ENCODE data around the gene NEUROD1. TPM values are rescaled to one million over a fixed set of nuclear protein-coding genes. Genes with fewer than 3 reads are reported as not detected.

The NEUROD1 gene
- total RNA-seq (1 to 10 TPM; 1.4 to 9.1 (median 3.1) TPM), polyA plus RNA-seq (10 to 100 TPM in 1 of 2 donors, 1 to 10 TPM in 1; 8.7 to 52.8 TPM)

DNA sequence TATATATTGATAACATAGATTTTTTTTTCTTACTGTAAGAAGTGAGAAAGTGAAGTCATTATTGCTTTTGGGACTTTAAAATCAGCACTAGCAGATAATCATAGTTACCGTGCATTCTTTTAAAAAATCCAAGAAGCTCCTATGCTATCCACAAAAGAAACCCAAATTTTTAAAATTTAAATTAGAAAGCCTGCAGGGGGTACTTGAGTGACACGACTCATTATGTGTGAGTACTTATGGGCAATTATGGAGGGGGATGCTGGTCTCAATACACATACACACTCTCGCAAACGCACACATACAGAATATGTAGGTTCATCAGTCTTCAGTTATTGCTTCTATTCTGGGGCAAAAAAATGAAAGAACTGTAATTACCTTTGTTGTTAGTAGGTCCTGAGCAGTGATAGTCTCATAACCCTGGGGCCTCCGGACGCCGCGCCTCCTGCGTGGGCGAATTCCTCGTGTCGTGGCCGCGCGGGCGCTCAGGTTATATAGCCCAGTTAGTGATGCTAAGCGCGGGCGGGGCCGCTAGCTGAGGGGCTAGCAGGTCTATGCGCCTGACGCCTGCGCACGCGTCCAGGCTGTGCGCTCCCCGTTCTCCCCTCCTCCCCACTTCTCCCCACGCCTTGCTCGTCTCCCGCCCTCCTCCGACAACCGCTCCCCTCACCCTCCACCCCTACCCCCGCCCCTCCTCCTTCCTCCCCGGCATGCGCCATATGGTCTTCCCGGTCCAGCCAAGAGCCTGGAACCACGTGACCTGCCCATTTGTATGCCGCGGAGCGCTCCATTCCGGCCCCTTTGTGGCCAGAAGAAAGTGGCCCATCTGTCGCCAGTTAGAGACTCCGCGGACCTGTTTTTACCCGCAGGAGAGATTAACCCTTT is at the start of gene NEUROD1:
TSS of gene NEUROD1 (minus strand) at position 463 of the 882 bp plus-strand sequence. CDS start 1,657 bp downstream, outside the sequence.
- DNase-seq, result peak in 5 of 6 donors; percentile 24 to 76 (median 46)
- peak; percentile 19 to 73 (median 51) for ATAC-seq
- Histone ChIP-seq H3K4me3 (no peak within 1 kb of the TSS), H3K4me1 (no peaks in the 10 kb centered on the region), H3K27me3 (peaks cover 5 to 82% (median 15%) of the 10 kb centered on the region in 4 donors), H3K27ac (no peak within 1 kb of the TSS), H3K36me3 (no peaks in the 10 kb centered on the region), H3K9me3 (no peaks in the 10 kb centered on the region)
- intact Hi-C loops (cut with DNase I), result no loop called here
- 2 to 3% methylated on average over 35 to 45 of the region's 45 CpGs for WGBS, 2 donors
- no peak for FAIRE-seq
- TF ChIP-seq, protein P1, sequence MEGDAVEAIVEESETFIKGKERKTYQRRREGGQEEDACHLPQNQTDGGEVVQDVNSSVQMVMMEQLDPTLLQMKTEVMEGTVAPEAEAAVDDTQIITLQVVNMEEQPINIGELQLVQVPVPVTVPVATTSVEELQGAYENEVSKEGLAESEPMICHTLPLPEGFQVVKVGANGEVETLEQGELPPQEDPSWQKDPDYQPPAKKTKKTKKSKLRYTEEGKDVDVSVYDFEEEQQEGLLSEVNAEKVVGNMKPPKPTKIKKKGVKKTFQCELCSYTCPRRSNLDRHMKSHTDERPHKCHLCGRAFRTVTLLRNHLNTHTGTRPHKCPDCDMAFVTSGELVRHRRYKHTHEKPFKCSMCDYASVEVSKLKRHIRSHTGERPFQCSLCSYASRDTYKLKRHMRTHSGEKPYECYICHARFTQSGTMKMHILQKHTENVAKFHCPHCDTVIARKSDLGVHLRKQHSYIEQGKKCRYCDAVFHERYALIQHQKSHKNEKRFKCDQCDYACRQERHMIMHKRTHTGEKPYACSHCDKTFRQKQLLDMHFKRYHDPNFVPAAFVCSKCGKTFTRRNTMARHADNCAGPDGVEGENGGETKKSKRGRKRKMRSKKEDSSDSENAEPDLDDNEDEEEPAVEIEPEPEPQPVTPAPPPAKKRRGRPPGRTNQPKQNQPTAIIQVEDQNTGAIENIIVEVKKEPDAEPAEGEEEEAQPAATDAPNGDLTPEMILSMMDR (IDR thresholded peaks at IDR 0.05), result no peak

DNA sequence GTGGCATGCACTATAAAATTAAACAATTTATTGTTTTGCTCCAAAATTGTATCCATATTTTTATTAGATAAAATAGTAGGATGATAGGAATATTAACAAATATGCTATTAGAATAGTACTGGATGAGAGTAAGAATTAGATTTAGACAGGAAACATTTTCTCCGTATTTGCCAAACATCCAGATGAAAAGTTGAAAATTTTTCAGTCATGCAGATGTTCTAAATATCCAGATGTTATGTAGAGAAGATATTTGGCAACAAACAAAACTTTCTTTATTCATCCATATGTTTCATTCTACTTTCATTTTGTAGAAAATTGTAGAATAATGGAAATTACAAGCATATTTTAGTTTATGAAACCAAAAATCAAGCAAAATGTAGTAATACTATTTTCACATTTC is 45.2 kb upstream of the NEUROD1 start:
- no peaks in the 10 kb centered on the region for H3K27me3 ChIP-seq
- H3K9me3 ChIP-seq, result no peaks in the 10 kb centered on the region
- intact Hi-C loops (cut with DNase I), result no loop called here
- ATAC-seq (no peak), DNase-seq (no peak), FAIRE-seq (no peak)
- TF ChIP-seq, protein P1 (IDR thresholded peaks at IDR 0.05), result no peak
- no peak overlapping the region for H3K4me3 ChIP-seq
- H3K27ac ChIP-seq, result no peak overlapping the region
- H3K4me1 ChIP-seq, result no peaks in the 10 kb centered on the region
- H3K36me3 ChIP-seq, result no peaks in the 10 kb centered on the region
- 88 to 94% methylated on average over 1 of the region's 1 CpG for WGBS, 2 donors

DNA sequence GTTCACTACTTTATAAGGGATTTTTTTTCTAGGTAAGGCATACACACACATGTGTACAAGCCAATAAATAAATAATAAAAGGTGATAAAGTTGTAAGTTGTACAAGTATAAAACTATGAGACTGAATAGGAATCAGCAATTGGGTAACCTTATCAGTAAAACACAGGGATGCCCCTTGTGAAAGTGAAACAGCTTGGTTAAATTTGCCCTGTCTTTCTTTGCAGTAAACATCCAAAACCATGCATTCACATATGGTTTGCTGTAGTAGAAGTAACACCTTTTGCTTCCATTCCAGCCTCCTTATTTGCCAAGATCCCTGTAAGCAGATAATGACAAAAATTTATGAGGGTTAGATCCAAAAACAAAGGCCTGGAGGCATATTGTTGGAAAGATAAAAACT is 44.3 kb upstream of the NEUROD1 start:
- TF ChIP-seq, protein P1 (IDR thresholded peaks at IDR 0.05), result no peak
- H3K4me1 ChIP-seq, result no peaks in the 10 kb centered on the region
- ATAC-seq (no peak), FAIRE-seq (no peak), DNase-seq (no peak)
- no peak overlapping the region for H3K27ac ChIP-seq
- no peak overlapping the region for H3K4me3 ChIP-seq
- H3K36me3 ChIP-seq, result no peaks in the 10 kb centered on the region
- no peaks in the 10 kb centered on the region for H3K9me3 ChIP-seq
- no peaks in the 10 kb centered on the region for H3K27me3 ChIP-seq
- intact Hi-C loops (cut with DNase I), result no loop called here

DNA sequence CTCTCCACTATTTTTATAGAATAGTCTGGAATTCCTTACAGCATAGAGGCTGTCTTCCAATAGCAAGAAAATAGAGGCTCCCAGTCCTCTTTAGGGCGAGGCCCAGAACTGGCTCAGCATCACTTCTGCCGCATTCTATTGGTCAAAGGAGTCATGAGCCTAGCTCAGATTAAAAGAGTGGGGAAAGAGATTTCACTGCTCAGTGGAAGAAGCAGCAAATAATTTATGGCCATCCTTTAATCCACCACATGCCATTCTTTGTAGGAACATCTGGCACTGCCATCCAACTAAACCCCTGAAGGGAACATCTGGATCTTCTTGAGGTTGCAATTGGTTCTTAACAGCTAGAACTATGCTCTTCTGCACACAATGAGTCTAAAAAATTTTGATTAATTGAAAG is 43.4 kb upstream of the NEUROD1 start:
- no peaks in the 10 kb centered on the region for H3K9me3 ChIP-seq

More for the DNA sequence above, 43.4 kb upstream of the NEUROD1 start:
- intact Hi-C loops (cut with DNase I), result no loop called here
- no peaks in the 10 kb centered on the region for H3K27me3 ChIP-seq
- H3K4me1 ChIP-seq, result no peaks in the 10 kb centered on the region
- H3K4me3 ChIP-seq, result no peak overlapping the region
- FAIRE-seq (no peak), ATAC-seq (no peak), DNase-seq (no peak)
- 45 to 48% methylated on average over 2 of the region's 2 CpGs for WGBS, 2 donors
- H3K36me3 ChIP-seq, result no peaks in the 10 kb centered on the region
- TF ChIP-seq, protein P1 (IDR thresholded peaks at IDR 0.05), result no peak
- H3K27ac ChIP-seq, result no peak overlapping the region

Data from pancreas (tissue), 10 donors.